Activated T-cell treated with anti-CD3 and anti-CD28 coated beads for 24 hours (primary cell): ENCODE data around the gene KCNJ6.

Source experiments
- DNase-seq: peaks from one replicate; pipeline ENCODE4 v3.0.0-alpha.2; 2020; ENCODE audit warnings: low read depth

The KCNJ6 gene

GRCh38 chr21:37905291-37905690, 11.0 kb downstream of the KCNJ6 start:
- no peak for DNase-seq

- no peak for DNase-seq
These were observed 11.4 kb downstream of the KCNJ6 start for GRCh38 chr21:37904856-37905255.

- DNase-seq = no peak
These were observed 12.9 kb downstream of the KCNJ6 start for GRCh38 chr21:37903396-37903795.

GRCh38 chr21:37899146-37899545, 17.1 kb downstream of the KCNJ6 start:
- no peak for DNase-seq

GRCh38 chr21:37896788-37897187, 19.5 kb downstream of the KCNJ6 start:
- DNase-seq = no peak

- no peak for DNase-seq
These were observed 24.3 kb downstream of the KCNJ6 start for GRCh38 chr21:37891972-37892371.

- DNase-seq = no peak
These were observed 27.6 kb downstream of the KCNJ6 start for GRCh38 chr21:37888659-37889058.

- no peak for DNase-seq
These were observed 29.4 kb downstream of the KCNJ6 start for GRCh38 chr21:37886726-37887299.

GRCh38 chr21:37886120-37886519, 30.1 kb downstream of the KCNJ6 start:
- no peak for DNase-seq

GRCh38 chr21:37878946-37879660, 37.2 kb downstream of the KCNJ6 start:
- no peak for DNase-seq

GRCh38 chr21:37877888-37878684, 38.2 kb downstream of the KCNJ6 start:
- no peak for DNase-seq

- DNase-seq = no peak
These were observed 39.1 kb downstream of the KCNJ6 start for GRCh38 chr21:37877171-37877570.

- no peak for DNase-seq
These were observed 39.7 kb downstream of the KCNJ6 start for GRCh38 chr21:37876561-37876960.

- DNase-seq = no peak
These were observed 41.1 kb downstream of the KCNJ6 start for GRCh38 chr21:37874904-37875780.

GRCh38 chr21:37874481-37874880, 41.8 kb downstream of the KCNJ6 start:
- no peak for DNase-seq

GRCh38 chr21:37873655-37874054, 42.6 kb downstream of the KCNJ6 start:
- no peak for DNase-seq

- DNase-seq = no peak
These were observed 45.0 kb downstream of the KCNJ6 start for GRCh38 chr21:37871121-37871862.

- no peak for DNase-seq
These were observed 46.0 kb downstream of the KCNJ6 start for GRCh38 chr21:37870221-37870620.

- no peak for DNase-seq
These were observed 46.6 kb downstream of the KCNJ6 start for GRCh38 chr21:37869661-37870060.

GRCh38 chr21:37868446-37869295, 47.6 kb downstream of the KCNJ6 start:
- no peak for DNase-seq

- DNase-seq = no peak
These were observed 50.2 kb downstream of the KCNJ6 start for GRCh38 chr21:37866027-37866426.
